Body of pancreas (tissue), 4 donors: Measurements from ENCODE around the gene NECTIN4. TPM values are rescaled to one million over a fixed set of nuclear protein-coding genes. Genes with fewer than 3 reads are reported as not detected.

ENCODE experiments used
- ATAC-seq: fragments of 150-250 bp; one replicate; pipeline ENCODE4 v1.9.1; 2016
- DNase-seq, 4 donors: peaks; one replicate each; pipeline ENCODE4 v3.0.0-alpha.2; 2019
- H3K27ac ChIP-seq, 4 donors: fragments of 200-600 bp; sonication (generic); 1 replicate in 3 of 4; 2 replicates in 1 of 4; pipeline versions ENCODE4 v1.5.1 to v1.6.1; 2016 to 2019; ENCODE audit warnings: mild to moderate bottlenecking in 1 of 4, mixed read lengths in 1 of 4, moderate library complexity in 1 of 4
- H3K27me3 ChIP-seq, 2 donors: fragments of 200-600 bp; sonication (generic); one replicate each; pipeline ENCODE4 v1.6.0; 2016; ENCODE audit warnings: mild to moderate bottlenecking in 1 of 2
- H3K36me3 ChIP-seq, 2 donors: fragments of 200-600 bp; sonication (generic); replicated peaks in 1 of 2; 2 replicates each; pipeline ENCODE4 v1.5.1; 2016; ENCODE audit warnings: low read depth in 2 of 2; ENCODE audit not compliant: insufficient read depth in 1 of 2
- H3K4me1 ChIP-seq: fragments of 200-600 bp; sonication (generic); one replicate; pipeline ENCODE4 v1.6.0; 2016
- H3K4me3 ChIP-seq, 2 donors: fragments of 200-600 bp; sonication (generic); 1 replicate in 1 of 2; 2 replicates in 1 of 2; pipeline ENCODE4 v1.5.1; 2016 to 2019
- H3K9me3 ChIP-seq, 3 donors: fragments of 200-600 bp; sonication (generic); 1 replicate in 2 of 3; 2 replicates in 1 of 3; pipeline ENCODE4 v1.5.1; 2016
- CTCF ChIP-seq, 7 experiments: fragments of 450-650 bp in 4 of 7; fragments of 200-600 bp in 3 of 7; sonication (generic) in 3 of 7; IDR thresholded peaks; one replicate each; pipeline ENCODE4 v1.5.1; 2016 to 2019; ENCODE audit warnings: antibody characterized with exemption in 7 of 7
- POLR2A ChIP-seq, 3 donors: fragments of 450-650 bp; IDR thresholded peaks; one replicate each; pipeline ENCODE4 v1.6.1; 2016; ENCODE audit warnings: antibody characterized with exemption in 3 of 3, mild to moderate bottlenecking in 2 of 3
- WGBS, 2 donors: methylation state at CpG; one replicate each; pipeline ENCODE4 v1.1.5; 2017; 5-methylcytosine and 5-hydroxymethylcytosine counted together
- intact Hi-C: fragments of 100-400 bp; cut with DNase I; formaldehyde crosslinking; loops from one replicate; pipeline ENCODE4 v1.15.1; 2023
- total RNA-seq, 2 donors: library from RNA; depleted of rRNA; stranded (reverse); fragments of >200 nt; gene quantifications; one replicate each; pipeline ENCODE4 v1.1.0, GENCODE V29; 2016

The NECTIN4 gene
- total RNA-seq, 2 donors from 2014 or later = 3.0 to 4.2 TPM

GRCh38 chr1:161061419-161061818, 27.9 kb downstream of the NECTIN4 start:
- WGBS, 2 donors = 90 to 91% methylated on average over 4 of the region's 4 CpGs
- intact Hi-C loops = no loop called here
- H3K4me3 ChIP-seq = no peak overlapping the region
- H3K36me3 ChIP-seq = no peaks in the 10 kb centered on the region
- ATAC-seq (no peak), DNase-seq (no peak)
- no peaks in the 10 kb centered on the region for H3K27me3 ChIP-seq
- no peak overlapping the region for H3K27ac ChIP-seq
- no peaks in the 10 kb centered on the region for H3K4me1 ChIP-seq
- H3K9me3 ChIP-seq = no peaks in the 10 kb centered on the region
- TF ChIP-seq POLR2A (IDR thresholded peaks at IDR 0.05) = no peak
- no peak for TF ChIP-seq CTCF (IDR thresholded peaks at IDR 0.05)

GRCh38 chr1:161059293-161059692, 30.1 kb downstream of the NECTIN4 start:
- Histone ChIP-seq H3K36me3 (no peaks in the 10 kb centered on the region), H3K4me1 (no peaks in the 10 kb centered on the region), H3K27ac (no peak overlapping the region), H3K4me3 (no peak overlapping the region), H3K9me3 (no peaks in the 10 kb centered on the region), H3K27me3 (no peaks in the 10 kb centered on the region)
- intact Hi-C loops = no loop called here
- 73 to 84% methylated on average over 6 of the region's 6 CpGs for WGBS, 2 donors
- TF ChIP-seq POLR2A (IDR thresholded peaks at IDR 0.05) (no peak), CTCF (IDR thresholded peaks at IDR 0.05) (no peak)
- no peak for DNase-seq
- no peak for ATAC-seq

- TF ChIP-seq POLR2A (IDR thresholded peaks at IDR 0.05) (no peak), CTCF (IDR thresholded peaks at IDR 0.05) (no peak)
- WGBS, 2 donors = 68 to 78% methylated on average over 6 to 7 of the region's 7 CpGs
- DNase-seq (no peak), ATAC-seq (no peak)
- H3K36me3 ChIP-seq = no peaks in the 10 kb centered on the region
- H3K4me3 ChIP-seq = no peak overlapping the region
- H3K4me1 ChIP-seq = no peaks in the 10 kb centered on the region
- intact Hi-C loops = no loop called here
- no peaks in the 10 kb centered on the region for H3K27me3 ChIP-seq
- H3K9me3 ChIP-seq = no peaks in the 10 kb centered on the region
- H3K27ac ChIP-seq = no peak overlapping the region
Measured at GRCh38 chr1:161054805-161055204, 34.6 kb downstream of the NECTIN4 start.

- Histone ChIP-seq H3K27me3 (no peaks in the 10 kb centered on the region), H3K4me1 (no peaks in the 10 kb centered on the region), H3K9me3 (no peaks in the 10 kb centered on the region), H3K27ac (no peak overlapping the region), H3K4me3 (no peak overlapping the region), H3K36me3 (no peaks in the 10 kb centered on the region)
- TF ChIP-seq CTCF (IDR thresholded peaks at IDR 0.05) = no peak
- no peak for TF ChIP-seq POLR2A (IDR thresholded peaks at IDR 0.05)
- DNase-seq (no peak), ATAC-seq (no peak)
- 73 to 100% methylated on average over 2 to 4 of the region's 4 CpGs for WGBS, 2 donors
- intact Hi-C loops = no loop called here
Measured at GRCh38 chr1:161054232-161054631, 35.1 kb downstream of the NECTIN4 start.

GRCh38 chr1:161052899-161053298, 36.5 kb downstream of the NECTIN4 start:
- H3K4me1 ChIP-seq = no peaks in the 10 kb centered on the region
- H3K9me3 ChIP-seq = no peaks in the 10 kb centered on the region
- H3K4me3 ChIP-seq = no peak overlapping the region
- TF ChIP-seq CTCF (IDR thresholded peaks at IDR 0.05) (no peak), POLR2A (IDR thresholded peaks at IDR 0.05) (no peak)
- WGBS, 2 donors = 74 to 78% methylated on average over 2 to 3 of the region's 3 CpGs
- no peak overlapping the region for H3K27ac ChIP-seq
- intact Hi-C loops = no loop called here
- DNase-seq (no peak), ATAC-seq (no peak)
- no peaks in the 10 kb centered on the region for H3K27me3 ChIP-seq
- H3K36me3 ChIP-seq = no peaks in the 10 kb centered on the region
